ENCODE measurements around the gene ST6GALNAC3.
"Not testable (repeated sequence)": the region's sequence is repeated elsewhere in the genome, so short reads cannot be mapped to it uniquely, and the experiment has no call there.

The ST6GALNAC3 gene

DNA sequence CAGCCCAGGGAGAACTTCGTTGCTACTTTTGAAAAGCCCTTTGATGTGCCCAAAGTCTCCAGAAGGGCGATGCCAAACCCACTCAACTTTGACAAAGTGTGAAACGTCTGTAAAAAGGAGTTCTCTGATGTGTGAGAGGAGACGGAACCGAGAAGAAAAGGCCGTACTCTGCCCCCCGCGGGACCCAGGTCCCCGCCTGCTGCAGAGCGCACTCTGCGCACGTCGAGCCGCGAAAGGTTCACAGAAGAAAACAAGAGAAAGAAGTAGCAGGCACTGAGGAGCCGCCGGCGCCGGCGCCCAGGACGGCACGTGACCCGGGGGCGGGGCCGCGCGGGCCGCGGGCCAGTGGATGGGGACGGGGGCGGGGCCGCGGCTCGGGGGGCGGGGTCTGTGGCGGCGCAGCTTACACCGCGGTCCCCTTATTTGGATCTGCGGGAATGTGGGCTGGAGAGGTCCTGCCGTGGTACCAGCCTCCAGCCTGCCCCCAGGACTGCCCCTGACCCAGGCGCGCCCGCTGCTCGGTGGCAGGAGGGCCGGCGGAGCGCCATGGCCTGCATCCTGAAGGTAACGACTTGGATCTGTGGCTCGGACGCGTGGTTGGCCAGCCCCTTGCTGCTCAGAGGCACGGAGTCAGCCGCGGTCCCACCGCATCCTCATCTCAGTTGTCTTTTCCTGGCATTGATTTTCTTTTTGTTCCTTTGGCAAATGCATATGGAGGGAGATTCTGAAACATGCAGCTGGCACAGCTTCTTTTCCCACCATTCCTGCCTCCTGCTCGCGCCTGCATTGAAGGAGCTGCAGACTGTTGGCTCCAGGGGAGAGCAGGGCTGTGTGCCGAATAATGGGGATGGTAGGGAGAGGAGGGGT lies at the start of gene ST6GALNAC3:
ST6GALNAC3 (plus strand) TSS at position 426 of the 867 bp plus-strand sequence.
- TF ChIP-seq POLR2A (IDR thresholded peaks at IDR 0.05; ENCODE audit: low read depth, low read length), result no peak
- FAIRE-seq (no peak), DNase-seq (ENCODE audit: insufficient read length, low spot score) (no peak)

DNA sequence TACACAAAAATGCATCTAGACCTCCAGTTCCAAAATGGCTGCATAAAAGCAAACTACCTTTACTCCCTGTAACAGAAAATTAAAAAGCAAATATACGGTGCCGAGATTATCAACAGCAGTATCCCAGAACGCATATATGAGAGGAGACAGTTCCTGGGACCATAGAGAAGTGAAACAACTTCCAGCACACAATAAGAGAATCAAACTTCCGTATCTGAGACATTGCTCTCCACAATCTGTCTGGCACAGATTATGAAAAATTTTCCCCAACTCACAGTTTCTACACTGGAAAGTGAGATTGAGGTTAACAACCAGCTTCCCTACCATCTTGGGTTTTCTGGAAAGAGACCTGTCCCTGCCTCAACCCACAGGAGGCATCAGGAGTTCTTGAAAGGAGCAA lies 47.2 kb upstream of the ST6GALNAC3 start:
- FAIRE-seq (no peak), DNase-seq (ENCODE audit: insufficient read length, low spot score) (no peak)
- no peak for TF ChIP-seq POLR2A (IDR thresholded peaks at IDR 0.05; ENCODE audit: low read depth, low read length)

DNA sequence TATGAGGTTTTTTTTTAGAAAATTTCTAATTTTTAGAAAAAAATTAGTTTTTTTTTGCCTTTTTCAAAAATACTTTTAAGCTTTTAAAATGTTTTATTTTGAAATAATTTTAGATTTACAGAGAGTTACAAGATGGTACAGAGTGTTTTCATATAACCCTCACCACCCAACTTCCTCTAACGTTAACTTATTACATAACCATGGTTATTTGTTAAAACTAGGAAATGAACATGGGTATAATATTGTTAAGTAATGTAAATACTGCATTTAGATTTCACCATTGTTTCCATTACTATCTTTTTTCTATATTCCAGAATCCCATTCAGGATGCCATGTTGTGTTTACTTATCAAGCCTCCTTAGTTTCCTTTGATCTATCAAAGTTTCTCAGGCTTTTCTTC lies 45.2 kb upstream of the ST6GALNAC3 start:
- TF ChIP-seq POLR2A (IDR thresholded peaks at IDR 0.05; ENCODE audit: low read depth, low read length), result no peak
- FAIRE-seq, result no peak
- no peak for DNase-seq (ENCODE audit: insufficient read length, low spot score)

DNA sequence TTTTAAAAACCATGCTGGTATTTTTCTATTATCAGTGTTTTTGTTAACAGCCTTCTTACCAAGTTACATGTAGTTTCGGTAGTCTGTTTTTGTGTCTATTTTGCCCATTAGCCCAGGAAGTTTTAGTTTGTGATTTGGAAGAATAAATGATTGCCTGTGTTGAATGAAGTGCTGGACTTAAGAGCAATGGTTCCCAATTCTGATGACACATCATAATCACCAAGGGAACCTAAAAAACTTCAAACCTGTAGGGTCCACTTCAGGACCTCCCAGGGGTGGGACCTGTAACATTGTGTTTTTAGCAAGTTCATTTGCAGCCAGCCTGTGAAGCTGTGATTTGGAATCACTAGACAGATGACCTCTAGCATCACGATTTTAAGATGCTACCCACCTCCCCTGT lies 43.0 kb upstream of the ST6GALNAC3 start:
- no peak for DNase-seq (ENCODE audit: insufficient read length, low spot score)
- FAIRE-seq, result no peak
- TF ChIP-seq POLR2A (IDR thresholded peaks at IDR 0.05; ENCODE audit: low read depth, low read length), result no peak

DNA sequence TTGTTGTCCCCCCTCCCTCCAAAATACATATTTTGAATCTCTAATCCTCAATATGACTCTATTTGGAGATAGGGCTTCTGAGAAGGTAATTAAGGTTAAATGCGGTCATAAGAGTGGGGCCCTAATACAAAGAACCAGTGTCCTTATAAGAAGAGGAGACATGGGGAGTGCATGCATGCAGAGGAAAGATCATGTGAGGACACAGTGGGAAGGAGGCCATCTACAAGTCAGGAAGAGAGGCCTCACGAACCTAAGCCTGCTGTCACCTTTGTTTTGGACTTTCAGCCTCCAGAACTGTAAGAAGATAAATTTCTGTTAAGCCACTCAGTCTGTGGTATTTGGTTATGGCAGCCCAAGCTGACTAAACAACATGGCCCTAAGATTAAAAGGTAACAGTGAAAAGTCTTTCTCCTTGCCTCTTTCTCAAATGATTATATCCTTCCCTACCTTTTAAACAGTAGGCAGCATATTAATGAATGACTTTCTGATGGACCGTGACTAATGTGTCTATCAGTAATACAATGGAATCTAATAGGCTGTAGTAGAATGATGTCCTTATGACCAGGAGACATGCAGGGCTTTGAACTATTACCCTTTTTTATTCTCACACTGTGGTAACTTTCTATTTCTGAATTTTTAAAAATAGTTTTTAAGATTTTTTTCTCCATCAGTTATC lies 40.6 kb upstream of the ST6GALNAC3 start:
- DNase-seq (ENCODE audit: insufficient read length, low spot score) (no peak), FAIRE-seq (no peak)
- TF ChIP-seq POLR2A (IDR thresholded peaks at IDR 0.05; ENCODE audit: low read depth, low read length), result no peak

DNA sequence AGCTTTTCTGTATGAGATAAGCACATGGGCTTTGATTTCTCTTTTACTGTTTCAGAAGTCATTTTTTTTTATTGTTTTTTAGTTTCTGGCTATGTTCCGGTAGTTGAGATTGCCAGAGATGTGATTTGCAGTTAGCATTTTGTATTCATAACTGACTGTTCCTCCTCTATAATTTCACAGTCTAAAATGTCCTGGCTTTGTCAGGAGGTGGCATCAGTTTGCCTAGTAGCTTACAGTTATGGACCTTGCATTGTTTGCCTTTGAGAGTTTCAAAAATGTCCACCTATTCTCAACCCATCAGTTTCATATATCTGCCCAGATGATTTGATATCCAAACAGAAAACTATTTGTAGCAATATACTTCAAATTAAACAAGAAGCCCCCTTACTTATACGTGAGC lies 39.5 kb upstream of the ST6GALNAC3 start:
- no peak for FAIRE-seq
- DNase-seq (ENCODE audit: insufficient read length, low spot score), result no peak
- no peak for TF ChIP-seq POLR2A (IDR thresholded peaks at IDR 0.05; ENCODE audit: low read depth, low read length)

DNA sequence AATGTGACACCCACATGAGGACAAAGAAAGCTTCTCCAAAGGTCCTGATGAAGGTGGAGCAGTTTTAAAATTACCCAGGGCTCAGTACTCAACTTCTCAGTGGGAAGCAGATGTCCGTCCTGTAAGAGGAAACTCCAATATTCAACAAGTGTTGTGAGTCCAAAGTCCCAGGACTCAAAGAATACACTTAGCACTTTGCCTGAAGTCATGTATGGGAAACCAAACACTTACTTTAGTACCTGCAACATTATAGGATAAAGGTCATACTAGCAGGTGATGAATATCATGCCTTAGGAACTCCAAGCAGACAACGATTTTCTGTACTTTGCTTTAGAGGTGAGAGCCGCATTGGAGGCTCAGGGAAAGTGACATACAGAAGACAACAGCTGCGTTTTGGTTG lies 37.2 kb upstream of the ST6GALNAC3 start:
- no peak for FAIRE-seq
- DNase-seq (ENCODE audit: insufficient read length, low spot score), result no peak

DNA sequence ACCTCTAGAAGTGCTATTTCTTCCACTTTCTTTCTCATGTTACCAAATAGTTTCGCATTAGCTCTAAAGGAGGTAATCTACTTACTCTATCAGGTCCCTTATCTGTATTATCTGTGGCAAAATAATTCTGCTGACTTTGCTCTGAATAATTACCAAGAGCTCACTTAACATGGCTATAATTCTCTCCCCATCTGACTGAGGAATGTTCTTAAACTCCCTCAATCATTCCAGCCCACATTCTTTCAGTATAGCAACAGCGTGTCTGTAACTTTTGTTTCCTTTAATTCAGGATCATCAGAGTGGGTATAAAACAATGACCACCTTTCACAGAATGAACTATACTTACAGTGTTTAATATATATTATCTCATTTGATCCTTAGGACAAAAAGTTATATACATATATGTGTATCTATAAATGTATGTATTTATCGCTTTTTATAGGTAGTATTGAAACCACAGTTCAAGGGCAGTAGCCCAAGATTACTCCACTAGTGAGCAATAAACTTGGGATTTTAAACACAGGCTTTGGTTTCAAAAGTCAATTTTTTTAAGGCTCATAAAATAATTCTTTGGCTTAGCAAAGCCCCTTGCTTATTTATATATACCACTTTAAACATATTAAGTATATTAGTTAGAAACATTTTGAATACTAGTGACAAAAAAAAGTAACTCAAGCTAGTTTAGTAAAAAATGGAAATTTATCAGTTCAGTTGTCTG lies 36.1 kb upstream of the ST6GALNAC3 start:
- TF ChIP-seq POLR2A (IDR thresholded peaks at IDR 0.05; ENCODE audit: low read depth, low read length), result no peak
- no peak for FAIRE-seq
- no peak for DNase-seq (ENCODE audit: insufficient read length, low spot score)

More for the DNA sequence above, 37.2 kb upstream of the ST6GALNAC3 start:
- no peak for TF ChIP-seq POLR2A (IDR thresholded peaks at IDR 0.05; ENCODE audit: low read depth, low read length)

DNA sequence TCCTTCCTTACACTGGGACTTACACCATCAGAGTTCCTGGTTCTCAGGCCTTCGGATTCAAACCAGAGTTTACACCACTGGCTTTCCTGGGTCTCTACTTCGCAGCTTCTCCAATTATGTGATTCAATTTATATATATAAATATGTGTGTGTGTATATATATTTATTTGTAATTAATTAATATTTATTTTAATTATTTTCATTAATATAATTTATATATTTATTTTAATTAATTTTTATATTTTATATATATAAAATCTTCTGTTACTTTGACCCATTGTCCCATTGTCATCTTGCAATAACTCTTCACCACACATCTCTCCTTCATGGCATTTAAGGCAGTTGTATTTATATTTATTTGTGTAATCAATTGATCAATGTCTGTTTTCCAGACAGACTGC lies 28.4 kb upstream of the ST6GALNAC3 start:
- FAIRE-seq, result no peak
- TF ChIP-seq POLR2A (IDR thresholded peaks at IDR 0.05; ENCODE audit: low read depth, low read length), result no peak
- no peak for DNase-seq (ENCODE audit: insufficient read length, low spot score)

DNA sequence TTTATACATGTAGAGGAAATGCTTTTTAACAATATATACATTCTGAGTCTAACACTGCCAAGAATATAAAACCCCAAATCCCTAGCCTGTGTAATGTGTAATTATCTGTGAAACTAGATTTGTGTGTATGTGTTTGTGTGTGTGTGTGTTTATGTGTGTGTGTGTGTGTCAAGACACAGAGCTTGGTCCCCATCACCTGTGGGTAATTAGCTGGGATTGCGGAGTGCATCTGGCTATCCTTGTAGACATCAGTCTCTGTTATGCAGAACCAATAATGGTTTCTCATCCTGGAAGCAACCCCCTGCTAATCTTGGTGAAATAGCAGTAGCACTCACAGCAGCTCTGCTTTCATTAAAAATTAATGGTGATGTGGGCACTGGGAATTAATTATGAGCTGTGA lies 26.3 kb upstream of the ST6GALNAC3 start:
- DNase-seq (ENCODE audit: insufficient read length, low spot score) (no peak), FAIRE-seq (no peak)
- no peak for TF ChIP-seq POLR2A (IDR thresholded peaks at IDR 0.05; ENCODE audit: low read depth, low read length)

DNA sequence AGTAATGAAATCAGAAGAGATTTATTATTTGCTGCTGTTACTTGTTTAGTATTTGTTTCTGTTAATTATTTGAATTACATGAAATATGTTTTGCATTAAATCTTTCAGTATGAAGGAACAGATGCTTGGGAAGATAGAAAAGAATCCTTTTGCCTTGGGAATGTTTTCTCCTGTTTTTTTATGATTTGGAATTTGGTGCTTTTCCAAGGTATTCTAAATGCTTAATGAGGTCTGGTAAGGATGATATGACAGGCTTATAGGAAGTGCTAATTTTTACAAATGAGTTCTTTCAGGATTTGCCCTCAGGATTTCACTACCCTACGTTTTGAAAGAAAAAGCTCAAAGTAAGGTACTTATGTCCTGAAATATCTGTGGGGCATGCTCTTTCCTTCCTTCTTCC lies 25.6 kb upstream of the ST6GALNAC3 start:
- DNase-seq (ENCODE audit: insufficient read length, low spot score) (no peak), FAIRE-seq (no peak)
- TF ChIP-seq POLR2A (IDR thresholded peaks at IDR 0.05; ENCODE audit: low read depth, low read length), result no peak

DNA sequence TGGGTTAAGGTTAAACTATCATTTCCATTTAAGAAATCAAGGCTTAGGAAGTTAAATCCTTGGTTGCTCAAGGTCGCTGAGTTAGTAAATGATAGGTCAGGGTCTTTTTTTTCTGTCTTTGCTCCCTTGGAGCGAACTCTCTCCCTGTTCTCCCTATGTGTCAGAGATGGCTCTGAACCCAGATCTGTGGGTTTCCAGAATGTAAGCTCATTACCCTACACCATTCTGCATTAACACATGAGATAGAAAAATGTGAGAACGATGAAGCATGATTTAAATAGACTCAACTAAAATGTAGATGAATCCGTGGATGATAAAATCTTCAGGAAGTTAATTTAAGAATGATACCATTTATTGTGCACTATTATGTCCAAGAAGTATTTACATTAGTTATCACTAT lies 25.0 kb upstream of the ST6GALNAC3 start:
- no peak for TF ChIP-seq POLR2A (IDR thresholded peaks at IDR 0.05; ENCODE audit: low read depth, low read length)
- no peak for DNase-seq (ENCODE audit: insufficient read length, low spot score)
- FAIRE-seq, result no peak

DNA sequence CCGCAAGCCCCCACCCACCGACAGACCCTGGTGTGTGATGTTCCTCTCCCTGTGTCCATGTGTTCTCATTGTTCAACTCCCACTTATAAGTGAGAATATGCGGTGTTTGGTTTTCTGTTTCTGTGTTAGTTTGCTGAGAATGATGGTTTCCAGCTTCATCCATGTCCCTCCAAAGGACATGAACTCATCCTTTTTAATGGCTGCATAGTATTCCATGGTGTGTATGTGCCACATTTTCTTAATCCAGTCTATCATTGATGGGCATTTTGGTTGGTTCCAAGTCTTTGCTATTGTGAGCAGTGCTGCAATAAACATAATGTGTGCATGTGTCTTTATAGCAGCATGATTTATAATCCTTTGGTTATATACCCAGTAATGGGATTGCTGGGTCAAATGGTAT lies 24.5 kb upstream of the ST6GALNAC3 start:
- not testable (repeated sequence) for DNase-seq (ENCODE audit: insufficient read length, low spot score); FAIRE-seq

DNA sequence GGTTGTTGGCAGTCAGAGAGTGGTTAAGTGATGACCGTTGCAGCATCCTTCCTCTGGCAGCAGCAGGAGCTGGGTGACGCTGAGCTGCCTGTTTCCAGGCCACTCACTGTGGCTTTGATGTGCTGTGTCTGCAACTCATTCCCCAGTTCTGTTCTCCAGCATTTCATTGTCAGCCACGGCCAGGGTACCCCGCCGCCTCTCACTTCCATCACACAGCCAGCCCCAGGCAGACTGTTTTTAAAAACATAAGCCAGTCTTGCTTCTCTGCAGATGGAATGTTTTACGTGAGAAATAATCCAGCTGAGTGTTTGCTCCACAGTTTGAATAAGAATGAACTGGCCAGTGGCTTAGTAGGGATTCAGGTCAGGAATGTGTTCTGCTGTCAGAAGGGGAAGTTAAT lies 21.5 kb upstream of the ST6GALNAC3 start:
- FAIRE-seq (no peak), DNase-seq (ENCODE audit: insufficient read length, low spot score) (no peak)
- TF ChIP-seq POLR2A (IDR thresholded peaks at IDR 0.05; ENCODE audit: low read depth, low read length), result no peak

All from H54 (cell line).